22Rv1 (cell line): Measurements from ENCODE around the gene PLA2G2E.

Experiments used
- ZFX ChIP-seq: fragments of 450-650 bp; IDR thresholded peaks from 2 replicates; pipeline ENCODE4 v1.6.1; 2017; ENCODE audit warnings: antibody characterized with exemption, borderline replicate concordance
- TF ChIP-seq, protein P1 (sequence below): fragments of 450-650 bp; IDR thresholded peaks from 2 replicates; pipeline ENCODE4 v1.5.1; 2017; ENCODE audit warnings: mild to moderate bottlenecking

DNA sequence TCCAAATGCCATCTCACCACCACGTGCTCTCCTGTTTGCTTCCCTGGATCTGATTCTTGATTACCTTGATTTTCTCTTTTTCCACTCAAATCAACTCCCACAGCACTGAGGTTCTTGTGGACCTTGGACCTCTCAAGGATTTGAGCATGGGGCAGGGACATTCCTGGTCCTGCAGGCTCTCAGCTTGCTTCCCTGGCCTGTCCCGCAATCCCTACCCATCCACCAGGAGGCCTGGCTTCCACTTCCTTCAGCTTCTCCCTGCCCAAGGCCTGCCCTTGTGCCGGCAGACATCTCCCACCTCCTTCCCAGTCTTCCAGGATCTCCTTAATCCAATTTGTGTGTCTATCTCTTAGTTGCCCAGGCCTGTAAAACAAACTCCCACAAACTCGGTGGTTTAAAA lies 34.4 kb upstream of the PLA2G2E start:
- TF ChIP-seq, protein P1, sequence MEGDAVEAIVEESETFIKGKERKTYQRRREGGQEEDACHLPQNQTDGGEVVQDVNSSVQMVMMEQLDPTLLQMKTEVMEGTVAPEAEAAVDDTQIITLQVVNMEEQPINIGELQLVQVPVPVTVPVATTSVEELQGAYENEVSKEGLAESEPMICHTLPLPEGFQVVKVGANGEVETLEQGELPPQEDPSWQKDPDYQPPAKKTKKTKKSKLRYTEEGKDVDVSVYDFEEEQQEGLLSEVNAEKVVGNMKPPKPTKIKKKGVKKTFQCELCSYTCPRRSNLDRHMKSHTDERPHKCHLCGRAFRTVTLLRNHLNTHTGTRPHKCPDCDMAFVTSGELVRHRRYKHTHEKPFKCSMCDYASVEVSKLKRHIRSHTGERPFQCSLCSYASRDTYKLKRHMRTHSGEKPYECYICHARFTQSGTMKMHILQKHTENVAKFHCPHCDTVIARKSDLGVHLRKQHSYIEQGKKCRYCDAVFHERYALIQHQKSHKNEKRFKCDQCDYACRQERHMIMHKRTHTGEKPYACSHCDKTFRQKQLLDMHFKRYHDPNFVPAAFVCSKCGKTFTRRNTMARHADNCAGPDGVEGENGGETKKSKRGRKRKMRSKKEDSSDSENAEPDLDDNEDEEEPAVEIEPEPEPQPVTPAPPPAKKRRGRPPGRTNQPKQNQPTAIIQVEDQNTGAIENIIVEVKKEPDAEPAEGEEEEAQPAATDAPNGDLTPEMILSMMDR = no peak
- no peak for TF ChIP-seq ZFX
